Skin epidermis (tissue), 12 donors: ENCODE results near the gene CHMP3.

Experiments used
- H3K27ac ChIP-seq, 21 experiments: fragments of 200-600 bp; sonication (generic) in 11 of 21; one replicate each; pipeline ENCODE4 v1.5.0; 2020; ENCODE audit warnings: mild to moderate bottlenecking in 3 of 21, inconsistent platforms in 2 of 21, moderate library complexity in 2 of 21
- H3K4me3 ChIP-seq, 7 experiments: fragments of 200-600 bp; sonication (generic) in 2 of 7; one replicate each; pipeline ENCODE4 v1.5.0; 2020; ENCODE audit warnings: inconsistent platforms in 2 of 7, mild to moderate bottlenecking in 2 of 7, moderate library complexity in 1 of 7

Gene CHMP3

DNA sequence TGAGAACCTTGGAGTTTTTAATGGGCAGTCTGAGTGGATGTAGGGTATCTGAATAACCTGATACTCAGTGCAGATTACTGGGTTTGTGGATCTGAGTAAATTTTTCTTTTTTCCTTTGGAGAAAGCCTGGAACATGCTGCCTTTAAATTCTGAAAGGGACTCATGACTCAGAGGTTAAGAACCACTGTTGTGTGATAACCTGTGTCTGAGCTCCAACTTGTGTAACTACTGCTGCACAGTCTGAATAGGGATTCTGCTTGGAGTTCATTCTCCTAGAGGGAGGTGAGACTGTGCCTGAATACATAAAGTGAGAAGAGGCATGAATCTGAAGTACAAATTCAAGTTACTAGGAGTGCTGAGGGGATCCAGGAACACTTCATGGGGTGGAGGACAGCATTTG is 85.9 kb downstream of the CHMP3 start:
- Histone ChIP-seq H3K4me3 (no peak overlapping the region), H3K27ac (no peak overlapping the region)

DNA sequence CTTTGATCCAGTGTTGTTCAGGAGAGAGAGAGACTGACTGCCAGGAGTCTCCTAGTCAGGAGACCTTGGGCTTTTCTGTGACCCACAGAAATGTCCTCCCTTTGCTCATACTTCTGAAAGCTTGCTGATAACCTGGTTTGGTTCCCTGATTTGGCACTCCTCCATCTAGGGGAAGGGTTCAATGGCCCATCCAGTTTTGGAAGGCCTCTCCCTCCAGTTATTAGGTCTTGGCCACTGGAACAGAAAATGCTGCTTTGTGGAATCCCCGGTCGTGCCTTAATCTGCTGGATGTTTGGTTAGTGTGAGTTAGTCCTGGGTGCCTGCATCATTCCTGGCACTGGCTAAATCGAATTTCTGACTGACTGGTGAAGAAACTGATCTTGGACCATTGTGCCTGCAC is 86.3 kb downstream of the CHMP3 start:
- no peak overlapping the region for H3K27ac ChIP-seq
- H3K4me3 ChIP-seq: no peak overlapping the region

DNA sequence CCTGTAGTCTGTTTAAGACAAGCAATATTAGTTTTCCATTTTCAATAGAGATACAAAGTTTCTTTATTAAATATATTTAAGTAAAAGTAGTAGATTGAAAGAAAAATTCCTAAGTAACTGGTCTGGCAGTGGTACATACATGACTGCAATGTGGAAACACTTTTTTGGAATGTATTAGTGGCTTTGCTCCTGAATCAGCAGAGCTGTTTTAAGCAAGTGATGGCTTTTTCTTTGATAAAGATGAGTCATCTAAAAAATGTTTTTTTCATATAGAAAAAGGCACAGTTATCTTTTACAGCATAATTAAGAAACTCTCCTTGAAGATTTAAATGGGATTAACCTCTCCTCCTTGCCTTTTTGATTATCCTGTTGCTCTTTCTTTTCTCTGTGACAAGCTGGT is 87.2 kb downstream of the CHMP3 start:
- Histone ChIP-seq H3K4me3 (no peak overlapping the region), H3K27ac (peak overlapping the region in 1 of 21 experiments; percentile 22)

DNA sequence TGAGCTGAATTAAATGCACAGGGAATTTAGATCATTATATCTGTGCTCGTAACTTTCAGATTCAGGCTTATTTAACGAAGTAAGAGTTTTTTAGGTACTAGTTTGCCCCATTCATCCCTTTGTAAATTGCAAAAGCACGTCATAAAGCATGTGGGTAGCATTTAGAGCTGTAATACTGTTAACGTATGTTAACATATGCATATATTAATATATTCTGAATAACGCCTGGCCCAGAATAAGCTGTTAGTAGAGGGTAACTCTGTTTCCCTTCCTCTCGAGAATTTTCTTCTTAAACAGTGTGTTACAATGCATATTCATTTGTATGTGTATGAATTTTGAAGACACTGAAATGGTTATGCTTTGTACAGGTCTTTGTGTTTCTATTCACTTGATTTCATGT is 91.6 kb downstream of the CHMP3 start:
- Histone ChIP-seq H3K4me3 (no peak overlapping the region), H3K27ac (no peak overlapping the region)

DNA sequence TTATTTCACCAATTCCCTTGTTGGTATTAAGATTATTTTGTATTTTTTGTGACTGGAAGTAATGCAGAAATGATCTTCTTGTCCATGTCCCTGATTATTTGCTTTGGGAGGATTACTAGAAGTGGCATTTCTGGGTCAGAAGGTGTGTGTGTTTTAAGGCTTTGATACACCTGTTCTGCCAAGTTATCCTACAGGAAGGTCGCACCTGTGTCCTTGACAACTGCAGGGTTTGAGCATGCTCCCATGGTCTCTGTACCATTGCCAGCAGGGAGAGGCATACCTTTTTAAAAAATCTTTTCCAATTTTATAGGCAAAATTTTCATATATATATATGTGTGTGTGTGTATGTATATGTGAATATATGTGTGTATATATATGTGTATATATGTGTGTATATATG is 92.4 kb downstream of the CHMP3 start:
- Histone ChIP-seq H3K27ac (no peak overlapping the region), H3K4me3 (no peak overlapping the region)

DNA sequence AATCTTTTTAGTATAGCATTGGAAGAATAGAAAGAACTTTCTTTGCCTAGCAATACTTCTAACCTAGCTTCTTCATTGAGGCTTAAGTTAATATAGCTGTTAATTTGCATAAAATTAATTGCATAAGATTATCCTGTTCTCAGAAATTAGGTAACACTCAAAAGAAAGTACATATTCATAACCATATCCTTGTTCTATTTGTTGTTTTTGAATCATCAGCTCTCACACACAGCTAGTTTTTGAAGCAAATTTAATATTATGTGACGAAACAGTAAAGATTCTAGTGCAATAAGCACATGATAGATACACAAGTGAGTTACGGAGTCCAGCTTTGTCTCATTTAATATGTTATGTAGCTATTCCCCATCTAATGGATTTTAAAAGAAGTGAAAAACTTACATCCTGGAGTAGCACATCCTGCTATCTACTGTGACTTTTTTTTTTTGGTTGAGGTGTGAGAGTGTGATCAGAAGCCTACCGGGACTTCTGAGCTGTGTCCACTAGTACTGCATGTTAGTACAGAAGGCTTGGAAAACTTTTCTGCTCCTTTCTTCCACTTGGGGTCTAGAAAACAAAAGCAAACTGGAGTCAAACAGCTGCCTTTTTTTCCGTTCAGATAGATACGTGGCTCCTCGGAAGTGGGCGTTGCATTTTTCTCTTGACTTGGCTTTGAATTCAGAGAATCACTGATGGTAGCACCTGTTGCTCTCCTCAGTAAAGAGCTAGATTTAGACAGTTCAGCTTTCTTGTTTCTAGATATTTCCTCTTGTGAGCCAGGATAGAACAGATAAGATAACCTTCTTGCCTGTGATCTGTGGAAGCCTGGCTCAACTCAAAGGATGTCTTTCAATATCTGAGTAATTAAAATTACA is 94.8 kb downstream of the CHMP3 start:
- Histone ChIP-seq H3K4me3 (no peak overlapping the region), H3K27ac (peak overlapping the region in 2 of 21 experiments; percentile 5 to 53)

DNA sequence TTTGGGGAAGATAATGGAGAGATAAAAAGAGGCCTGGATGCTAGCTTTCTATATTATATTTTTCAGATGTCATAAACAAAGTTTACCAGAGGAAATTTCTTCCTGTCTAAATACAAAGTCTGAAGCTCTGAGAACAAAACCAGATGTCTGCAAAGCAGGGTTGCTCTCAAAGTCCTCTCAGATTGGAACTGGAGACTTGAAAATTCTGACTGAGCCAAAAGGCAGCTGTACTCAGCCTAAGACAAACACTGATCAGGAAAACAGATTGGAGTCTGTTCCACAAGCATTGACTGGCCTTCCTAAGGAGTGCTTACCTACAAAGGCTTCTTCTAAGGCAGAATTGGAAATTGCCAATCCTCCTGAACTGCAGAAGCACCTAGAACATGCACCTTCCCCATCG is 96.9 kb downstream of the CHMP3 start:
- no peak overlapping the region for H3K4me3 ChIP-seq

DNA sequence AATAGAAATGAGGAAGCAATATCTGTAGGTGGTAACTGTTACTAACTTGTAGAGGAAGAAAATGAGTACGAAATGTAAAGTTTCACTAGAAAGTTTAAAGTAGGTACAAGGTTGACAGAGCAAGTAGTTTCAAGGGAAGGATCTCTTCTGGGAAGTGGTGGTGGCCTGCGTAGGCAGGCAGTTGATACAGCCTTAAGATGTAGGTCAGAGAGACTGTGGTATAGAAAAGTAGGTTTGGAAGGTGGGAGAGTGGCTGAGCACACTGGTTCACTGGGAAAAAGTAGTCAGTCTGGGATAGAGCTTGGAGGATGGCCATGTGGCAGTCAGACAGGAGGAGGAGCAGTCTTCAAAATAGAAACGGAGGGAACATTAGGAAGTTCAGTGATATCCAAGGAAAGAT is 98.6 kb downstream of the CHMP3 start:
- Histone ChIP-seq H3K4me3 (no peak overlapping the region), H3K27ac (peak overlapping the region in 1 of 21 experiments; percentile 5)

More for the DNA sequence above, 96.9 kb downstream of the CHMP3 start:
- peak overlapping the region in 1 of 21 experiments; percentile 32 for H3K27ac ChIP-seq

DNA sequence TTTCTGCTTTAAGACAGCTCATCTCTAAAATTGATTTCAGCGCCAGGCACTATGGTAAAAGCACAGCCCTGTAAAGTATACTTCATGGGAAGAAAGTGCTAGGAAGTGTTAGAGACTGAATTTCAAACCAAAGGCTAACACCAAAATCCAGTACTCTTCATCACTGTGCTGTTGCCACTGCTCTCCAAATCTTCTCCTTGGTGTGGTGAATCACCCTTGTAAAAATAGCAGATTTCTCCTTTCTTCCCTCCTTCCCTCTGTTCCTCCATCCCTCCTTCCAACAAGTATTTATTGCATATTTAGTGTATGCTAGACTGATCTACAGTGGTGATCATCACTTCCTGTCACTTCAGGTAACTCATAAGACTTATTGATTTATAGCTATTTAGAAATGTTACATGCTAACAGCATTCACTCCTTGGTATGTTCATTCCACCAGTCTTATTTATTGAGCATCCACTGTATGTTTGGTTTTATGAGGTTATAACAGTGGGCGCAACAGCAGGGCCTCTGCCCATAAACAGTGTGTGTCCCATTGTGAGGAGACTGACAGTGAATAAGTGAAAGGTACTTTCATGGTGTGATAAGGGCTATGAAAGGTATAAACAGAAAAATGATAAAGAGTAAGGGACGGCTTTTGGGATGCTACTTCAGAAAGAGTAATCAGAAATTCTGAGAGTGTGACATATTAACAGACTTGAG is 102.0 kb downstream of the CHMP3 start:
- no peak overlapping the region for H3K4me3 ChIP-seq
- no peak overlapping the region for H3K27ac ChIP-seq

DNA sequence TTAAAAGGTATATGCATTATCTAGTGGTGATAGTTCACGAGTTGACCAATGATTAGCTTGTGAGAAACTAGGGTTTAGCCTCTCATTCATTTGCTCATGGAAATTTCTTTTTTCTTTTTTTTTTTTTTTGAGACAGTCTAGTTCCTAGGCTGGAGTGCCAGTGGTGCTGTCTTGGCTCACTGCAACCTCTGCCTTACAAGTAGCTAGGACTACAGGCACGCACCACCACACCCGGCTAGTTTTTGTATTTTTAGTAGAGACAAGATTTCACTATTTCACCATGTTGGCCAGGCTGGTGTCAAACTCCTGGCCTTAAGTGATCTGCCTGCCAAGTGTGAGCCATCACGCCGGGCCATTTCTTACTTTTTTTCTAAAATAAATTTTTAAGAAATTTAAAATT is 108.1 kb downstream of the CHMP3 start:
- Histone ChIP-seq H3K27ac (no peak overlapping the region), H3K4me3 (no peak overlapping the region)

DNA sequence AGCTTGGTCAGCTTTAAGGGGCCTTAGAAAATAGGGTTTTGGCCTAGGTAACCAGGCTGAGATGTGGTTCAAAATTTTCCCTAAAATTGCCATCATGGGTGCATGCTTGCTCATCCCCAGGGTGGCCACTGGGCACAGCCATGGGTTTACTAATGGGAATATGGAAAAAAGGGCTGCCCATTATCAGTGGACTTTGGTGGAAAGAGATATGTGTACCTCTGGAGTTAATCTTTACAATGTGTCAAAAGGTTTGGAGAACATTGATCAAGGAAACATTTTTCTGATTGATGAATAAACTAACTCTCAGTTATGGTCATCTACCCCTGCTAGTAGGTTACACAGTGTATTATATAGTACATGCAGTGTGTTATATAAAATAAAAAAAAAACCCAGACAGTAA is 109.0 kb downstream of the CHMP3 start:
- no peak overlapping the region for H3K4me3 ChIP-seq
- H3K27ac ChIP-seq: peak overlapping the region in 2 of 21 experiments; percentile 45 to 60

DNA sequence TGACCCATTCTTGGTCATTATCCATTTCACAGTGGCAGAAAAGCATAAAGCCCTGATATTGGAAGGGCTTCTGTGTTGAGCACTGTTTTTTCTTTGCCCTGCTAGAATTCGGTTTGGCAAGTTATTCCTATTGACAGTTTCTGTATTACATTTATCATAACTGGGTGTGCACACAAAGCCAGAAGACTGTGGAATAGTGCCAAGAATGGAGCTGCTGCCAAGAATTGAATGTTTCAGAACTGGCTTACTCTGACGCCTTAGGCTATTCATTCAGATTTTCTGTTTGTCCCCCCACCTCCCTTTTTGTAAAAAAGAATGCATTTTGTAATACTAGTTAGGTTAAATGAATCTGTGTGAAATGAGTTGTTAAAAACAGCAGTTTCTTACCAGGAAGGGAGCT is 109.4 kb downstream of the CHMP3 start:
- no peak overlapping the region for H3K4me3 ChIP-seq
- peak overlapping the region in 3 of 21 experiments; percentile 11 to 60 (median 45) for H3K27ac ChIP-seq
